ENCODE measurements around the gene CYP27A1. TPM values are rescaled to one million over a fixed set of nuclear protein-coding genes. Genes with fewer than 3 reads are reported as not detected.

CYP27A1 gene
- total and polyA plus RNA-seq, 9 of the 15 experiments (the other 6 are each of a cell fraction or from before 2014, with no cell fraction given) = 0.20 TPM; not detected in 8

DNA sequence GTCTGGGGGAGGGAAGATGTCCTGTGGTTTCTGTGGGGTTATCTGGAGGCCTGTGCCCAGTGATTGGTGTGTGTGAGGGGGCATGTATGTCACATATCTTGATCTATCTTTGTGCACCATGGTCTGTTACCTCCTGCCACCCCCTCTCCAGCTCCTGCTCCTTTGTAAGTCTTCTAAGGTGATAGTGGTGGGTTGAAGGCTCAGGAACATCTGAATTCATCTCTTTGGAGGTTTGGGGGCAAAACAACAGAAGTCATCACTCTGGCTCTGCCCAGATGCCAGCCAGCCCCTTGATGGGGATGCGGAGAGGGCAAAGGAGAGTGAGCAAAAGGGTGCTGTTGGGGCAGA, 74.9 kb downstream of the CYP27A1 start (continued):
- TF ChIP-seq, protein P1, sequence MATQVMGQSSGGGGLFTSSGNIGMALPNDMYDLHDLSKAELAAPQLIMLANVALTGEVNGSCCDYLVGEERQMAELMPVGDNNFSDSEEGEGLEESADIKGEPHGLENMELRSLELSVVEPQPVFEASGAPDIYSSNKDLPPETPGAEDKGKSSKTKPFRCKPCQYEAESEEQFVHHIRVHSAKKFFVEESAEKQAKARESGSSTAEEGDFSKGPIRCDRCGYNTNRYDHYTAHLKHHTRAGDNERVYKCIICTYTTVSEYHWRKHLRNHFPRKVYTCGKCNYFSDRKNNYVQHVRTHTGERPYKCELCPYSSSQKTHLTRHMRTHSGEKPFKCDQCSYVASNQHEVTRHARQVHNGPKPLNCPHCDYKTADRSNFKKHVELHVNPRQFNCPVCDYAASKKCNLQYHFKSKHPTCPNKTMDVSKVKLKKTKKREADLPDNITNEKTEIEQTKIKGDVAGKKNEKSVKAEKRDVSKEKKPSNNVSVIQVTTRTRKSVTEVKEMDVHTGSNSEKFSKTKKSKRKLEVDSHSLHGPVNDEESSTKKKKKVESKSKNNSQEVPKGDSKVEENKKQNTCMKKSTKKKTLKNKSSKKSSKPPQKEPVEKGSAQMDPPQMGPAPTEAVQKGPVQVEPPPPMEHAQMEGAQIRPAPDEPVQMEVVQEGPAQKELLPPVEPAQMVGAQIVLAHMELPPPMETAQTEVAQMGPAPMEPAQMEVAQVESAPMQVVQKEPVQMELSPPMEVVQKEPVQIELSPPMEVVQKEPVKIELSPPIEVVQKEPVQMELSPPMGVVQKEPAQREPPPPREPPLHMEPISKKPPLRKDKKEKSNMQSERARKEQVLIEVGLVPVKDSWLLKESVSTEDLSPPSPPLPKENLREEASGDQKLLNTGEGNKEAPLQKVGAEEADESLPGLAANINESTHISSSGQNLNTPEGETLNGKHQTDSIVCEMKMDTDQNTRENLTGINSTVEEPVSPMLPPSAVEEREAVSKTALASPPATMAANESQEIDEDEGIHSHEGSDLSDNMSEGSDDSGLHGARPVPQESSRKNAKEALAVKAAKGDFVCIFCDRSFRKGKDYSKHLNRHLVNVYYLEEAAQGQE (IDR thresholded peaks at IDR 0.05; ENCODE audit: borderline replicate concordance) = no peak
- TF ChIP-seq, protein P1 (CRISPR knock-in tag; IDR thresholded peaks at IDR 0.05; ENCODE audit: low read depth) = no peak
- TF ChIP-seq, protein P2, sequence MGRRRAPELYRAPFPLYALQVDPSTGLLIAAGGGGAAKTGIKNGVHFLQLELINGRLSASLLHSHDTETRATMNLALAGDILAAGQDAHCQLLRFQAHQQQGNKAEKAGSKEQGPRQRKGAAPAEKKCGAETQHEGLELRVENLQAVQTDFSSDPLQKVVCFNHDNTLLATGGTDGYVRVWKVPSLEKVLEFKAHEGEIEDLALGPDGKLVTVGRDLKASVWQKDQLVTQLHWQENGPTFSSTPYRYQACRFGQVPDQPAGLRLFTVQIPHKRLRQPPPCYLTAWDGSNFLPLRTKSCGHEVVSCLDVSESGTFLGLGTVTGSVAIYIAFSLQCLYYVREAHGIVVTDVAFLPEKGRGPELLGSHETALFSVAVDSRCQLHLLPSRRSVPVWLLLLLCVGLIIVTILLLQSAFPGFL (CRISPR knock-in tag; IDR thresholded peaks at IDR 0.05) = no peak
- TF ChIP-seq, protein P3, sequence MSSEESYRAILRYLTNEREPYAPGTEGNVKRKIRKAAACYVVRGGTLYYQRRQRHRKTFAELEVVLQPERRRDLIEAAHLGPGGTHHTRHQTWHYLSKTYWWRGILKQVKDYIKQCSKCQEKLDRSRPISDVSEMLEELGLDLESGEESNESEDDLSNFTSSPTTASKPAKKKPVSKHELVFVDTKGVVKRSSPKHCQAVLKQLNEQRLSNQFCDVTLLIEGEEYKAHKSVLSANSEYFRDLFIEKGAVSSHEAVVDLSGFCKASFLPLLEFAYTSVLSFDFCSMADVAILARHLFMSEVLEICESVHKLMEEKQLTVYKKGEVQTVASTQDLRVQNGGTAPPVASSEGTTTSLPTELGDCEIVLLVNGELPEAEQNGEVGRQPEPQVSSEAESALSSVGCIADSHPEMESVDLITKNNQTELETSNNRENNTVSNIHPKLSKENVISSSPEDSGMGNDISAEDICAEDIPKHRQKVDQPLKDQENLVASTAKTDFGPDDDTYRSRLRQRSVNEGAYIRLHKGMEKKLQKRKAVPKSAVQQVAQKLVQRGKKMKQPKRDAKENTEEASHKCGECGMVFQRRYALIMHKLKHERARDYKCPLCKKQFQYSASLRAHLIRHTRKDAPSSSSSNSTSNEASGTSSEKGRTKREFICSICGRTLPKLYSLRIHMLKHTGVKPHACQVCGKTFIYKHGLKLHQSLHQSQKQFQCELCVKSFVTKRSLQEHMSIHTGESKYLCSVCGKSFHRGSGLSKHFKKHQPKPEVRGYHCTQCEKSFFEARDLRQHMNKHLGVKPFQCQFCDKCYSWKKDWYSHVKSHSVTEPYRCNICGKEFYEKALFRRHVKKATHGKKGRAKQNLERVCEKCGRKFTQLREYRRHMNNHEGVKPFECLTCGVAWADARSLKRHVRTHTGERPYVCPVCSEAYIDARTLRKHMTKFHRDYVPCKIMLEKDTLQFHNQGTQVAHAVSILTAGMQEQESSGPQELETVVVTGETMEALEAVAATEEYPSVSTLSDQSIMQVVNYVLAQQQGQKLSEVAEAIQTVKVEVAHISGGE (CRISPR knock-in tag; IDR thresholded peaks at IDR 0.05) = no peak

Measured in K562 (cell line).